HepG2 (cell line): ENCODE data around the gene CDT1. TPM values are rescaled to one million over a fixed set of nuclear protein-coding genes. Genes with fewer than 3 reads are reported as not detected.

ENCODE experiments used
- AHR ChIP-seq: IDR thresholded peaks from 2 replicates; pipeline ENCODE4 v1.6.1; 2018; ENCODE audit warnings: missing genetic modification reagents, missing compliant biosample characterization
- CHD4 ChIP-seq: fragments of 200-600 bp; sonication (generic); IDR thresholded peaks from 2 replicates; pipeline ENCODE4 v1.7.0; 2017; ENCODE audit warnings: mild to moderate bottlenecking, low read length, borderline replicate concordance
- FLYWCH1 ChIP-seq: sonication (generic); formaldehyde crosslinking; IDR thresholded peaks from 2 replicates; pipeline ENCODE4 v1.8.1; 2023; ENCODE audit warnings: mild to moderate bottlenecking, missing genetic modification reagents
- GTF3A ChIP-seq: sonication (generic); formaldehyde crosslinking; conservative IDR thresholded peaks from 2 replicates; pipeline ENCODE4 v1.4.0; 2020; ENCODE audit warnings: mild to moderate bottlenecking, missing genetic modification reagents
- ISX ChIP-seq: sonication (generic); formaldehyde crosslinking; conservative IDR thresholded peaks from 2 replicates; pipeline ENCODE4 v1.5.0; 2020; ENCODE audit warnings: missing genetic modification reagents
- JUN ChIP-seq: sonication (generic); formaldehyde crosslinking; IDR thresholded peaks from 2 replicates; pipeline ENCODE4 v1.4.0; 2020; ENCODE audit warnings: mild to moderate bottlenecking, missing genetic modification reagents
- KMT2A ChIP-seq: sonication (generic); formaldehyde crosslinking; IDR thresholded peaks from 2 replicates; pipeline ENCODE4 v1.4.0; 2020; ENCODE audit warnings: missing genetic modification reagents
- MAZ ChIP-seq, 2 experiments: sonication (generic) in 1 of 2; formaldehyde crosslinking in 1 of 2; IDR thresholded peaks; 2 replicates each; pipeline versions ENCODE4 v1.5.0 to v1.6.1; 2012 to 2020; ENCODE audit warnings: low read depth in 2 of 2, mild to moderate bottlenecking in 2 of 2, borderline replicate concordance in 1 of 2, improper control_type of control experiment in 1 of 2, low read length in 1 of 2, missing genetic modification reagents in 1 of 2, moderate library complexity in 1 of 2
- MIER3 ChIP-seq: IDR thresholded peaks from 2 replicates; pipeline ENCODE4 v1.6.1; 2016; ENCODE audit warnings: missing compliant biosample characterization, borderline replicate concordance
- NBN ChIP-seq: fragments of 450-650 bp; conservative IDR thresholded peaks from 2 replicates; pipeline ENCODE4 v1.6.1; 2017
- NR0B2 ChIP-seq: sonication (generic); formaldehyde crosslinking; IDR thresholded peaks from 2 replicates; pipeline ENCODE4 v1.4.0; 2020; ENCODE audit warnings: mild to moderate bottlenecking, missing genetic modification reagents
- RAD51 ChIP-seq: fragments of 450-650 bp; IDR thresholded peaks from 2 replicates; pipeline ENCODE4 v1.6.1; 2016; ENCODE audit warnings: borderline replicate concordance
- RBM22 ChIP-seq: fragments of 200-400 bp; formaldehyde crosslinking; optimal IDR thresholded peaks from 2 replicates; pipeline ENCODE3; 2017; ENCODE audit warnings: mild to moderate bottlenecking, low read length, moderate library complexity
- REST ChIP-seq, 2 experiments: IDR thresholded peaks; 2 replicates each; pipeline ENCODE4 v1.6.1; 2011 to 2012; ENCODE audit warnings: low read length in 2 of 2, borderline replicate concordance in 1 of 2, low read depth in 1 of 2, mild to moderate bottlenecking in 1 of 2, moderate library complexity in 1 of 2
- SALL1 ChIP-seq: sonication (generic); formaldehyde crosslinking; IDR thresholded peaks from 2 replicates; pipeline ENCODE4 v1.8.0; 2022; ENCODE audit warnings: mild to moderate bottlenecking, missing genetic modification reagents
- SIX4 ChIP-seq: sonication (generic); formaldehyde crosslinking; IDR thresholded peaks from 2 replicates; pipeline ENCODE4 v1.4.0; 2020; ENCODE audit warnings: missing genetic modification reagents
- TCF7L2 ChIP-seq: IDR thresholded peaks from 2 replicates; pipeline ENCODE4 v1.6.1; 2011; ENCODE audit warnings: mild to moderate bottlenecking, low read depth, low read length, moderate library complexity
- THAP11 ChIP-seq: IDR thresholded peaks from 2 replicates; pipeline ENCODE4 v1.6.1; 2016; ENCODE audit warnings: missing biosample characterization, missing genetic modification reagents
- ZBTB26 ChIP-seq: IDR thresholded peaks from 2 replicates; pipeline ENCODE4 v1.6.1; 2016; ENCODE audit warnings: missing compliant biosample characterization, missing genetic modification reagents, borderline replicate concordance
- ZFP91 ChIP-seq: sonication (generic); formaldehyde crosslinking; IDR thresholded peaks from 2 replicates; pipeline ENCODE4 v1.9.0; 2022; ENCODE audit warnings: missing genetic modification reagents, mild to moderate bottlenecking, borderline replicate concordance
- ZNF234 ChIP-seq: sonication (generic); formaldehyde crosslinking; conservative IDR thresholded peaks from 2 replicates; pipeline ENCODE4 v1.5.1; 2020; ENCODE audit warnings: mild to moderate bottlenecking, missing genetic modification reagents
- ZNF34 ChIP-seq: sonication (generic); formaldehyde crosslinking; IDR thresholded peaks from 2 replicates; pipeline ENCODE4 v1.4.0; 2020; ENCODE audit warnings: mild to moderate bottlenecking, missing genetic modification reagents, borderline replicate concordance
- ZNF619 ChIP-seq: sonication (generic); formaldehyde crosslinking; IDR thresholded peaks from 2 replicates; pipeline ENCODE4 v1.4.0; 2020; ENCODE audit warnings: mild to moderate bottlenecking, missing genetic modification reagents
- polyA plus RNA-seq, 8 experiments: library from polyadenylated mRNA; depleted of rRNA in 3 of 8; stranded (reverse) in 7 of 8; unstranded in 1 of 8; fragments of >200 nt; fragmentation: Illumina TruSeq in 4 of 8; extraction: Trizol in 4 of 8; gene quantifications; 2 replicates each; pipeline versions ENCODE4 v1.2.1 to v1.2.3, GENCODE V29; 2011 to 2016; ENCODE audit warnings: low read depth in 4 of 8, missing spikeins in 1 of 8, mixed read lengths in 1 of 8; ENCODE audit not compliant: insufficient read depth in 1 of 8
- total RNA-seq, 5 experiments: library from RNA; depleted of rRNA; stranded (reverse); fragments of >200 nt; fragmentation: Illumina TruSeq; extraction: Trizol; gene quantifications; 2 replicates each; pipeline ENCODE4 v1.2.3, GENCODE V29; 2016; ENCODE audit warnings: low read depth in 1 of 5

CDT1 gene
- total and polyA plus RNA-seq, 2 of the 13 experiments (the other 11 are each of a cell fraction or from before 2014, with no cell fraction given) = 23.1 to 23.8 TPM

- TF ChIP-seq JUN (CRISPR knock-in tag) (no peak), NR0B2 (CRISPR knock-in tag) (0 out of 2 replicates have a peak, but pooled peaks have one; percentile 72), SIX4 (CRISPR knock-in tag) (no peak), GTF3A (CRISPR knock-in tag) (no peak), KMT2A (CRISPR knock-in tag) (no peak), TCF7L2 (no peak), ZNF234 (CRISPR knock-in tag) (peak; percentile 80; the same call in 1 of the 2 replicates), ZNF34 (CRISPR knock-in tag) (no peak), ZFP91 (peak; percentile 72; the same call in 1 of the 2 replicates), ZBTB26 (CRISPR knock-in tag) (0 out of 2 replicates have a peak, but pooled peaks have one; percentile 10), CHD4 (no peak), SALL1 (CRISPR knock-in tag) (peak; percentile 58; the same call in 1 of the 2 replicates), AHR (CRISPR knock-in tag) (no peak), REST (IDR thresholded peaks at IDR 0.05; ENCODE audit: borderline replicate concordance in 1 of 2, low read depth in 1 of 2, low read length in 2 of 2) (no peak), RAD51 (no peak), NBN (no peak), THAP11 (CRISPR knock-in tag) (peak; percentile 66), RBM22 (peak; percentile 76), ISX (CRISPR knock-in tag) (no peak), MAZ (IDR thresholded peaks at IDR 0.05; ENCODE audit: borderline replicate concordance, low read depth, low read length) (no peak), MAZ (CRISPR knock-in tag; IDR thresholded peaks at IDR 0.05; ENCODE audit: low read depth) (no peak), FLYWCH1 (CRISPR knock-in tag) (no peak), MIER3 (CRISPR knock-in tag) (no peak), ZNF619 (no peak)
Observed at GRCh38 chr16:88804552-88805339, 1.2 kb downstream of the CDT1 start (continued).
